ENCODE measurements around the gene GINS2. TPM values are rescaled to one million over a fixed set of nuclear protein-coding genes. Genes with fewer than 3 reads are reported as not detected.

The GINS2 gene
- total RNA-seq, 4 donors from 2014 or later = 0.24 to 1.2 (median 0.55) TPM

DNA sequence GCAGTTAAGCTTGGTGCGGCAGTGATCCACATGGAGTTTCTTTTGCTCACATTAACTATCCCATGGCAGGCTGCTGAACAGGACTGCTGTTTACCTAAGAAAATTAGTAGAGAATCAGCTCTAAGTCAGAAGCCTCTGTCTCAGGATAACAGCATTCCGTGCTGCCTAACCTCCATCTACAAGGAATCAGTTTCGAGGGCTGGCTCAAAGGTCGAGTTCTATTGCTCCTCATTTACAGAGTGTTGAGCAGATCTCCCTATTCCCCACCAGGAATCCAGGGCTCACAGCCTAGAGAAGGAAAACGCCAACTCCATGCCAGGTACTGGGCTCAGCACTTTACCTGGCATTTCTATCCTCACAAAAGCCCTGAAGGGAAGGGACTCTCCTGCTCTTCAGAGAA lies 9.9 kb downstream of the GINS2 start:
- peaks cover 12 to 15% of the 10 kb centered on the region in 2 donors for H3K36me3 ChIP-seq
- intact Hi-C loops (cut with DNase I) = no loop called here
- no peaks in the 10 kb centered on the region for H3K9me3 ChIP-seq
- no peak overlapping the region for H3K4me3 ChIP-seq (replicated peaks in 1 of 3)
- peaks cover 25 to 26% of the 10 kb centered on the region in 2 donors for H3K4me1 ChIP-seq
- no peaks in the 10 kb centered on the region for H3K27me3 ChIP-seq
- DNase-seq = no peak
- 92 to 93% methylated on average over 5 of the region's 5 CpGs for WGBS, 2 donors
- TF ChIP-seq POLR2A (IDR thresholded peaks at IDR 0.05) = no peak
- TF ChIP-seq, protein P1, sequence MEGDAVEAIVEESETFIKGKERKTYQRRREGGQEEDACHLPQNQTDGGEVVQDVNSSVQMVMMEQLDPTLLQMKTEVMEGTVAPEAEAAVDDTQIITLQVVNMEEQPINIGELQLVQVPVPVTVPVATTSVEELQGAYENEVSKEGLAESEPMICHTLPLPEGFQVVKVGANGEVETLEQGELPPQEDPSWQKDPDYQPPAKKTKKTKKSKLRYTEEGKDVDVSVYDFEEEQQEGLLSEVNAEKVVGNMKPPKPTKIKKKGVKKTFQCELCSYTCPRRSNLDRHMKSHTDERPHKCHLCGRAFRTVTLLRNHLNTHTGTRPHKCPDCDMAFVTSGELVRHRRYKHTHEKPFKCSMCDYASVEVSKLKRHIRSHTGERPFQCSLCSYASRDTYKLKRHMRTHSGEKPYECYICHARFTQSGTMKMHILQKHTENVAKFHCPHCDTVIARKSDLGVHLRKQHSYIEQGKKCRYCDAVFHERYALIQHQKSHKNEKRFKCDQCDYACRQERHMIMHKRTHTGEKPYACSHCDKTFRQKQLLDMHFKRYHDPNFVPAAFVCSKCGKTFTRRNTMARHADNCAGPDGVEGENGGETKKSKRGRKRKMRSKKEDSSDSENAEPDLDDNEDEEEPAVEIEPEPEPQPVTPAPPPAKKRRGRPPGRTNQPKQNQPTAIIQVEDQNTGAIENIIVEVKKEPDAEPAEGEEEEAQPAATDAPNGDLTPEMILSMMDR (IDR thresholded peaks at IDR 0.05) = no peak
- H3K27ac ChIP-seq = peak overlapping the region in 1 of 3 donors; percentile 50

DNA sequence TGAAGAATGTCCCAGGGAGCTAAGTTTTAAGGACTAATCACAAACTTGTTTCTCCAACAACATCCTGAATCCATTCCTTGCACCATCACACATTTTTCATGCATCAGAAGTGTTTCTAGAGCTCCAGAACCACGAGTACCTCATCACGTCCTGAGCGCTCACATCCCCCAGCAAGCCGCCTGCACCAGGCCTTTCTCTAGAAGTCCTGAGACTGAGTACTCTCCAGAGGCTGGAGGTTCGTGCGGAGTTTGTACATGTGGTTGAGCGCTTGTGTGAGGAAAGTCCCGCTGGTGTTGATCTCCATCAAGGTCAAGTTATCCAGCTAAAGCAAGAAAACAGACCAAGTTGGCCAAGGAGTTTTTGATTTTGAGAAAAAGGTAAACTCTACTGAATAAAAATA lies 10.7 kb downstream of the GINS2 start:
- 50 to 62% methylated on average over 8 of the region's 8 CpGs for WGBS, 2 donors
- TF ChIP-seq, protein P1 (IDR thresholded peaks at IDR 0.05) = no peak
- TF ChIP-seq POLR2A (IDR thresholded peaks at IDR 0.05) = no peak
- peak; percentile 62 to 83 for DNase-seq
- Histone ChIP-seq H3K4me1 (peaks cover 25 to 26% of the 10 kb centered on the region in 2 donors), H3K9me3 (no peaks in the 10 kb centered on the region), H3K27ac (peak overlapping the region in 1 of 3 donors; percentile 50), H3K36me3 (peaks cover 14 to 15% of the 10 kb centered on the region in 2 donors), H3K27me3 (no peaks in the 10 kb centered on the region), H3K4me3 (replicated peaks in 1 of 3) (no peak overlapping the region)
- intact Hi-C loops (cut with DNase I) = no loop called here

DNA sequence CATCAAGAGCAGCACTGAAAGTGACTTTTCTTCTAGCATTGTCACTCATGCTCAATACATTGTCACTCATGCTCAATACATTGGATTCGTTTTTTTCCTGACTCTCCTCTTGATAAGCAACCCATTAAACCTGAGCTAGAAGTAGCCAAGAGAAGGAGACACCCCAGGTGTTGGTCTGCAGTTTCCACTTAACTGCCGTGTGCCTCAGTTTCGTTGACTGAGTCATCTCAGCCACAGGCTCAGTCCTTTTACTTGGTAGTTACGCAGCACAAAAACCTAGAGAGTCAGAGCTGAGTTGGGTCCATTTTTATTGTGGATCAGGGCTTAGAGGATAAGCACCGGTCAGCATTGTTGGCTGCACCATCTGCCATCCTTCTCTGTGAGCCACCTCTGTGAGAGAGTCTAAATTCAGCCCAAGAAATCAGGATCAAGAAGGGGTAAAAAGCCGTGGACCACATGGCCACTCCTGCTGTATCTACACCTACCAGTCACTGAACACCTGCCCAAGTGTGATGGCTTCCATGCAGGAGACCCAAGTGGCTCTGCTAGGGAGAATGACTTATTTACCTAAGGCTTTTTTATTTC lies 11.3 kb downstream of the GINS2 start:
- Histone ChIP-seq H3K27ac (peak overlapping the region in 1 of 3 donors; percentile 50), H3K27me3 (no peaks in the 10 kb centered on the region), H3K4me1 (peaks cover 25 to 26% of the 10 kb centered on the region in 2 donors), H3K4me3 (replicated peaks in 1 of 3) (no peak overlapping the region), H3K36me3 (peaks cover 19 to 20% of the 10 kb centered on the region in 2 donors), H3K9me3 (no peaks in the 10 kb centered on the region)
- TF ChIP-seq, protein P1 (IDR thresholded peaks at IDR 0.05) = no peak
- no peak for TF ChIP-seq POLR2A (IDR thresholded peaks at IDR 0.05)
- intact Hi-C loops (cut with DNase I) = no loop called here
- DNase-seq = no peak
- WGBS, 2 donors = 79 to 87% methylated on average over 6 of the region's 6 CpGs

DNA sequence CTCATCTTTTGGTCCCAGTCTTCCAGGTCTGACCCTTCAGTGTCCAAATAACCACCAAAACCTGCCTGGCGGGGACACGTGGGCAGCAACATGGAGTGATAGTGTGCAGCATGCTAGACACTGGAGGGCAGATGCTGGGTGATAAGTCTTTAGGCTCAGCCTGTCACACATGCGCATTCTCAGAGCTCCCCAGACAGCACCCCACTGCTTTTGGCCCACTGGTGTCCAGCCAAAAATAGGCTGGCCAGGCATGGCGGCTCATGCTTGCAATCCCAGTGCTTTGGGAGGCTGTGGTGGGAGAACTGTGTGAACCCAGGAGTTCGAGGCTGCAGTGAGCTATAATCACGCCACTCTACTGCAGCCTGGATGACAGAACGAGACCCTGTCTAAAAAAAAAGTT lies 12.3 kb downstream of the GINS2 start:
- Histone ChIP-seq H3K9me3 (no peaks in the 10 kb centered on the region), H3K27ac (no peak overlapping the region), H3K36me3 (peaks cover 29 to 31% of the 10 kb centered on the region in 2 donors), H3K4me1 (peaks cover 25 to 26% of the 10 kb centered on the region in 2 donors), H3K4me3 (replicated peaks in 1 of 3) (no peak overlapping the region), H3K27me3 (no peaks in the 10 kb centered on the region)
- TF ChIP-seq POLR2A (IDR thresholded peaks at IDR 0.05) = no peak
- TF ChIP-seq, protein P1 (IDR thresholded peaks at IDR 0.05) = no peak
- WGBS, 2 donors = 96 to 97% methylated on average over 6 to 7 of the region's 7 CpGs
- DNase-seq = no peak
- intact Hi-C loops (cut with DNase I) = no loop called here

DNA sequence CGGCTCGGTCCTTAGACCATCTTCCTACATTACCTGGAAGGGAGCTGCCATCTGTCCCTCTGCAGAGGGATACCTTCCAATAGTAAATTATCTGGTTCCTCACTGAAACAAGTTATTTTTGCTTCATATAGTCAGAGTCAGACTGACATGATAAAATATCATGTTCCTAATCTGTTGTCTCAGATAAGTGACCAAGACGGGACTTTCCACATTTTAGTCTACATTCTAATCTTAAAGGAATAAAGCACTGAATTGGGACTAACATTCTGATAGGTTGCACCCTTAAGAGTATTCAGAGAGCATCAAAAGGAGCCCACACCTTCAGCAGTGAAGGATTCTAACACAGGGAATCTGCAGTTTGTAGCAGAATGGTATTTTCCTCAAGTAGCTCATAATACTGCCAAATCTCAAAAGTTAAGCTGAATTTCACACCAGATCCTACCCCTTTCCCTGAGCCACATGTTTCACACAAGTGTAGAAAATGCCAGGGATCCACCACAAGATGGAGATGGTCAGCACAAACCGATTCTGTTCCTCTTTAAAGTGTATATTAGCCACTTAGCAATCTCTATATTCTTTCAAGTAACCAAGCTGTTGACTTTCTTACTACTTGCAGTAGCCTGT lies 13.4 kb downstream of the GINS2 start:
- Histone ChIP-seq H3K27ac (no peak overlapping the region), H3K27me3 (no peaks in the 10 kb centered on the region), H3K4me1 (peaks cover 15 to 16% of the 10 kb centered on the region in 2 donors), H3K9me3 (no peaks in the 10 kb centered on the region), H3K4me3 (replicated peaks in 1 of 3) (no peak overlapping the region), H3K36me3 (peaks cover 35 to 38% of the 10 kb centered on the region in 2 donors)
- 72% methylated on average over 4 of the region's 4 CpGs for WGBS, 2 donors
- intact Hi-C loops (cut with DNase I) = no loop called here
- DNase-seq = no peak
- TF ChIP-seq POLR2A (IDR thresholded peaks at IDR 0.05) = no peak
- TF ChIP-seq, protein P1 (IDR thresholded peaks at IDR 0.05) = peak in 2 of 6 experiments; percentile 3 to 25

Data from thyroid gland (tissue), 4 donors.